ENCODE measurements around the gene NCK2.

NCK2 gene

DNA sequence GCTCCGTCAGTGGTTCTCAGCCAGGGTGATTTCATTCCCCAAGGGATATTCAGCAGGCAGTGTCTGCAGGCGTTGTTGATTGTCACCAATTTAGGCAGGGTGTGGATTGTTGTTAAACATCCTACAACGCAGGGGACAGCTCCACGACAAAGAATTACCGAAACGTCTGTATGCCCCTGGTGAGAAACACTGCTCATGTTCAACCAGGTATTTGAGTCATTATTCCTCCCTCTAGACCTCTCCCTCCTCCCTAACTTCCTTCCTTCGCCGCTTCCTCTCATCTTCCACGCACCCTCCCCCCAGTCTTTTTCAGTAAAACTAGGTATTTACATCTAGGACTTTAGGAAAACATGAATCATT, 50.8 kb downstream of the NCK2 start:
- H3K9me3 ChIP-seq: peaks cover 17% of the 10 kb centered on the region; the same call in 1 of the 2 replicates
- H3K4me2 ChIP-seq: peak overlapping the region; percentile 94
- peak overlapping the region; percentile 72 for H3K9ac ChIP-seq
- H3K4me3 ChIP-seq: peak overlapping the region; percentile 57
- peak overlapping the region; percentile 91 for H3K27ac ChIP-seq
- TF ChIP-seq Cebpa-rat (IDR thresholded peaks at IDR 0.05): no peak
- peaks cover 34% of the 10 kb centered on the region for H4K20me1 ChIP-seq
- H3K4me1 ChIP-seq: peaks cover 100% of the 10 kb centered on the region
- peaks cover 41% of the 10 kb centered on the region for H3K36me3 ChIP-seq
- no peaks in the 10 kb centered on the region for H3K27me3 ChIP-seq

DNA sequence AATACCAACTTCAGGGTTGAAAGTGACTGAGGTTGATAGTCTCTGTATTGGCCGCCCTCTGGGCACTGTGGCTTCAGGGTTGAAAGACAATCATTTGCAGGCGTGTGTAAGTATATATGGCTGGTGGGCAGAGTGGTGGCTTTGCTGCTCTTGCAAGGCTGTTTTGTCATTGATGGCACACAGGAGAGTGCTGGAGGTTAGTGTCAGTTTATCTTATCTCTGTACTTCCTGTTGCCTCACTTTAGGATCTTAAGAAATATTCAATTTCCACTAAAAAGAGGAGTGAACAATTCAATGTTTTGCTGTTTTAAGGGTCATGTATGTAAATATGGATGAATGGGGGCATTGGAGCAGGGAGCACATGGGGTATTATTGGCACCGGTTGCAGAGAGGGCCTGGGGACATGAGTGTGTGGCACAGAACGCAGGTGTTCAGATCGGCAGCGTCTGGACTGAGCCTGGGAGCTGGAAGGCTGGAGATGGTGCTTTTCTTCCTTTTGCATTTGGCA, 51.5 kb downstream of the NCK2 start:
- Histone ChIP-seq H3K4me3 (peak overlapping the region; percentile 57), H3K9me3 (peaks cover 17% of the 10 kb centered on the region; the same call in 1 of the 2 replicates), H3K27me3 (no peaks in the 10 kb centered on the region), H3K36me3 (peaks cover 39% of the 10 kb centered on the region), H3K27ac (peak overlapping the region; percentile 91), H3K4me2 (peak overlapping the region; percentile 94), H4K20me1 (peaks cover 34% of the 10 kb centered on the region), H3K4me1 (peaks cover 100% of the 10 kb centered on the region), H3K9ac (peak overlapping the region; percentile 72)
- no peak for TF ChIP-seq Cebpa-rat (IDR thresholded peaks at IDR 0.05)

DNA sequence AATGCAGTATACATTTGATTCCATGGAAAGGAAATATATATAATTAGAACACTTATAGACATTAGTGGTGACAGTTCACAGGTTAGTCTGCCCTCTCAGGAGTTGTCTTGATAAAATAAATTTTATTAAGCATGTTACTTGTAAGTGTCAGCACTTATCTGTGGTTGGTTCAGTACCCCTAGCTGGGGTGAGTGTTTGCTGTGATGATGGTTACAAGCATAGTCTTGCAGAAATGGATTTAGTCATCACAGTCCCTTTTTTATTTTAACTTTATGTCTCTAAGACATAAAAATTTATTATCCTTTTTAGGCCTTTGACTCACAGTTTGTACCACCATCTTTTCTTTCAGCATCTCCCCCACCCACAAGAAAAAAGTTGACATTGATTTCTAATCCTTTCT, 52.1 kb downstream of the NCK2 start:
- Histone ChIP-seq H3K27ac (peak overlapping the region; percentile 91), H3K9me3 (peaks cover 22% of the 10 kb centered on the region; the same call in 1 of the 2 replicates), H4K20me1 (peaks cover 39% of the 10 kb centered on the region), H3K27me3 (no peaks in the 10 kb centered on the region), H3K36me3 (peaks cover 39% of the 10 kb centered on the region), H3K9ac (peak overlapping the region; percentile 72), H3K4me1 (peaks cover 100% of the 10 kb centered on the region), H3K4me2 (peak overlapping the region; percentile 94), H3K4me3 (peak overlapping the region; percentile 57)
- TF ChIP-seq Cebpa-rat (IDR thresholded peaks at IDR 0.05): no peak

- H3K9me3 ChIP-seq: peaks cover 28% of the 10 kb centered on the region; the same call in 1 of the 2 replicates
- H3K4me2 ChIP-seq: peak overlapping the region; percentile 94
- peak overlapping the region; percentile 91 for H3K27ac ChIP-seq
- peak; percentile 99 for TF ChIP-seq Cebpa-rat (IDR thresholded peaks at IDR 0.05)
- H3K27me3 ChIP-seq: no peaks in the 10 kb centered on the region
- H3K4me3 ChIP-seq: peak overlapping the region; percentile 57
- peaks cover 100% of the 10 kb centered on the region for H3K4me1 ChIP-seq
- peak overlapping the region; percentile 72 for H3K9ac ChIP-seq
- H4K20me1 ChIP-seq: peaks cover 44% of the 10 kb centered on the region
- H3K36me3 ChIP-seq: peaks cover 41% of the 10 kb centered on the region
Measured at GRCh38 chr2:105797298-105797819, 52.6 kb downstream of the NCK2 start.

- H4K20me1 ChIP-seq: peaks cover 57% of the 10 kb centered on the region
- TF ChIP-seq Cebpa-rat (IDR thresholded peaks at IDR 0.05): no peak
- peak overlapping the region; percentile 91 for H3K27ac ChIP-seq
- H3K9me3 ChIP-seq: peaks cover 20% of the 10 kb centered on the region; the same call in 1 of the 2 replicates
- H3K27me3 ChIP-seq: no peaks in the 10 kb centered on the region
- H3K36me3 ChIP-seq: peaks cover 40% of the 10 kb centered on the region
- H3K9ac ChIP-seq: no peak overlapping the region
- H3K4me1 ChIP-seq: peaks cover 92% of the 10 kb centered on the region
- H3K4me2 ChIP-seq: peak overlapping the region; percentile 94
- no peak overlapping the region for H3K4me3 ChIP-seq
Measured at GRCh38 chr2:105798595-105798994, 53.9 kb downstream of the NCK2 start.

- Histone ChIP-seq H3K4me2 (peak overlapping the region; percentile 94), H3K27me3 (no peaks in the 10 kb centered on the region), H3K4me1 (peaks cover 77% of the 10 kb centered on the region), H3K36me3 (peaks cover 52% of the 10 kb centered on the region), H3K4me3 (no peak overlapping the region), H3K9ac (no peak overlapping the region), H3K27ac (no peak overlapping the region), H4K20me1 (peaks cover 66% of the 10 kb centered on the region), H3K9me3 (peaks cover 22% of the 10 kb centered on the region; the same call in 1 of the 2 replicates)
- TF ChIP-seq Cebpa-rat (IDR thresholded peaks at IDR 0.05): peak; percentile 11; the same call in 1 of the 2 replicates
Measured at GRCh38 chr2:105800036-105800713, 55.5 kb downstream of the NCK2 start.

DNA sequence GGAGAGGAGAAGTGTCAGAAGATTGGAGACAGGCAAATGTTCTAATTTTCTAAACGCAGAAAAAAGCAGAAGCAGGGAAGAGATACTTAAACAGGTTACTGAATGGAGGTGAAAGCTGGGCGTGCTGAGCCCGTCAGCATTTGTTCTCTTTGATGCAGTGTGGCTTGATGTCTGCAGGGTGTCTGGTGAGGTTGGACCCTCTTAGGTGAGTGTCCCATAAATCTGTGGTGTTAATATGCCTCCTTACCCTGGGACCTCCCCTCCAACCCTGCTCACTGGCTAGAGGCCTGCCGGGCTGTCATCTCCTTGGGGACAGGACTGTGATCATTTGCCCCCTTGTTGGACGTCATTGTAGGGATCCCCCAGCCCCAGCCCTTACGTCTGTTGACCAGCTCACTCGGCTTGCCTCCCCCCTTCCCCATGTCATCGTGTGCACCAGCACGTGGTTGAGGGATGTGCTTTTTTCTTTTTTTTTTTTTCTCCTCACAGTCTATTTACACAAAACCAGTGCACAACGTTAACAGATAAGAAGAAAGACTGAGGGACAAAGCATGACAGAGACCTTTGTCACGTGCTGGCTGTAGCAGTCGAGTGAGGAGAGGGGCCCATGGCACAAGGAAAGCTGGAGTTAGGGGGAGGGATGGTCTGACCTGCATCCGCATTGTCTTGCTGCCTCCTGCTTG, 56.4 kb downstream of the NCK2 start:
- peaks cover 65% of the 10 kb centered on the region for H4K20me1 ChIP-seq
- H3K4me3 ChIP-seq: no peak overlapping the region
- no peaks in the 10 kb centered on the region for H3K27me3 ChIP-seq
- peaks cover 67% of the 10 kb centered on the region for H3K4me1 ChIP-seq
- peaks cover 52% of the 10 kb centered on the region for H3K36me3 ChIP-seq
- no peak for TF ChIP-seq Cebpa-rat (IDR thresholded peaks at IDR 0.05)
- H3K9ac ChIP-seq: no peak overlapping the region
- H3K4me2 ChIP-seq: peak overlapping the region; percentile 94
- H3K27ac ChIP-seq: peak overlapping the region; percentile 36; the same call in 1 of the 2 replicates
- peaks cover 29% of the 10 kb centered on the region; the same call in 1 of the 2 replicates for H3K9me3 ChIP-seq

- Histone ChIP-seq H3K4me2 (peak overlapping the region; percentile 14; the same call in 1 of the 2 replicates), H3K9me3 (peaks cover 31% of the 10 kb centered on the region; the same call in 1 of the 2 replicates), H3K4me3 (no peak overlapping the region), H4K20me1 (peaks cover 62% of the 10 kb centered on the region), H3K36me3 (peaks cover 61% of the 10 kb centered on the region), H3K4me1 (peaks cover 59% of the 10 kb centered on the region), H3K27me3 (no peaks in the 10 kb centered on the region), H3K9ac (no peak overlapping the region), H3K27ac (peak overlapping the region; percentile 18; the same call in 1 of the 2 replicates)
- no peak for TF ChIP-seq Cebpa-rat (IDR thresholded peaks at IDR 0.05)
Measured at GRCh38 chr2:105801961-105802360, 57.2 kb downstream of the NCK2 start.

DNA sequence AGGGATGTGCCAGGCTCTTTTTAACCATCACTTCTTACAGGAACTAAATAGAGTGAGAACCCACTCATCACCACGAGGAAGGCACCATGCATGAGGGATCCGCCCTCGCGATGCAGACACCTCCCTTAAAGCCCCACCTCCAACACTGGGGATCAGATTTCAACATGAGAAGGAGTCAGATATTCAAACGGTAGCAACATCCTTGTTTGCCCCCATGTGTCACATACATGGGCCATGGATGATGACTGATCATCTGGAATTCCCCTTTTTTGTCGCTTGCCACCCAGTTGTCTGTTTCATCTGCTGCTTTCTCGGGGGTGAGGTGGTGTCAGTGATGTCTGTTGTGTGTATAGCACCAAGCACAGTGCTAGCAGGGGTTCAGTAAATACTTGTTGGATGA, 57.9 kb downstream of the NCK2 start:
- Histone ChIP-seq H3K27me3 (no peaks in the 10 kb centered on the region), H3K4me3 (no peak overlapping the region), H3K4me1 (peaks cover 53% of the 10 kb centered on the region), H3K9ac (no peak overlapping the region), H3K4me2 (0 out of 2 replicates have a peak overlapping the region, but pooled peaks have one; percentile 14), H3K36me3 (peaks cover 66% of the 10 kb centered on the region), H4K20me1 (peaks cover 66% of the 10 kb centered on the region), H3K27ac (peak overlapping the region; percentile 18; the same call in 1 of the 2 replicates), H3K9me3 (peaks cover 31% of the 10 kb centered on the region; the same call in 1 of the 2 replicates)
- no peak for TF ChIP-seq Cebpa-rat (IDR thresholded peaks at IDR 0.05)

All from BLaER1 (cell line).